ENCODE measurements around the gene SLC2A10.

DNA sequence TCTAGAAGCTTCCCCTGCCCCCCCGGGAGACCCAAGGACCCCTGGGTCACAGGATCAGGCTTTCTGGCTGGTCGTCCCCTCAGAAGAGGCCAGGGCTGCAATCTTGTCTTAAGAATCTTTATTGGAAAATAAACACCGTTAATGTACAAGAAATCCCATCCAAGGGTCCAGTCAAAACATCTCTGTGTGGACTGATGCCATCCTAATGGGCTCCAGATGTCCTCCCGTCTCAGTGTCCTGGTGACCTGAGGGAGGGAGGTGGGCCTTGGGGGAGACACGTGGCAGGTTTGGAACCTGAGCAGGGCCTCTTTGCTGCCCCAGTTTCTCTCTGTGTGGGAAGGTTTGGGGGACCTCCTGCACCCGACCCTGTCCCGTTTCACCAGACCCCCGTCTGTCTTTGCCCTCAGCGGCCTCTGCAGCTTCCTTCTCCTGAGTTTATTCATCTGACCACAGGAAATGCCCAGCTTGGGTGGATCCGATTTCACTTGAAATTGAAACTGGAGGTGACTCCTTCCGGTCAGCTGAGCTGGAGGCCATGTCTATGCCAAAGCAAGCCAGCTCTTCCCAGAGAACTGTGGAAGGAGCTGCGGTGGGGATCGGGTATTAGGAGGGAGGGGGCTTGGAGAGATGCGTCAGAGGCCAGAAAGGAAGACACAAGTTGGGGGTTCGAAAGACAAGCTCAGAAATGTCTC is 75.1 kb downstream of the SLC2A10 start:
- TF ChIP-seq GATA3 (IDR thresholded peaks at IDR 0.05; ENCODE audit: low read depth, low read length) (no peak), GATA2 (IDR thresholded peaks at IDR 0.05; ENCODE audit: low read depth, low read length) (no peak)

Data from SH-SY5Y (cell line).